GM12874 (cell line): Measurements from ENCODE around the gene ECM2.

Source experiments
- CTCF ChIP-seq: IDR thresholded peaks from 2 replicates; pipeline ENCODE4 v1.5.1; 2011; ENCODE audit warnings: low read depth, mild to moderate bottlenecking, control low read depth, low read length, moderate library complexity; ENCODE audit not compliant: insufficient read depth

ECM2 gene

GRCh38 chr9:92534674-92535073 is 1.1 kb downstream of the ECM2 start:
- TF ChIP-seq CTCF = no peak

- no peak for TF ChIP-seq CTCF
These were observed 1.6 kb downstream of the ECM2 start for GRCh38 chr9:92534204-92534603.

- no peak for TF ChIP-seq CTCF
These were observed 4.9 kb downstream of the ECM2 start for GRCh38 chr9:92530893-92531292.

- TF ChIP-seq CTCF = no peak
These were observed 6.7 kb downstream of the ECM2 start for GRCh38 chr9:92529124-92529523.

- TF ChIP-seq CTCF = no peak
These were observed 7.3 kb downstream of the ECM2 start for GRCh38 chr9:92528522-92528849.

GRCh38 chr9:92527832-92528521 is 7.8 kb downstream of the ECM2 start:
- TF ChIP-seq CTCF = no peak

GRCh38 chr9:92527291-92527828 is 8.4 kb downstream of the ECM2 start:
- TF ChIP-seq CTCF = no peak
